Measurements from ENCODE around the gene PAFAH1B1.

DNA sequence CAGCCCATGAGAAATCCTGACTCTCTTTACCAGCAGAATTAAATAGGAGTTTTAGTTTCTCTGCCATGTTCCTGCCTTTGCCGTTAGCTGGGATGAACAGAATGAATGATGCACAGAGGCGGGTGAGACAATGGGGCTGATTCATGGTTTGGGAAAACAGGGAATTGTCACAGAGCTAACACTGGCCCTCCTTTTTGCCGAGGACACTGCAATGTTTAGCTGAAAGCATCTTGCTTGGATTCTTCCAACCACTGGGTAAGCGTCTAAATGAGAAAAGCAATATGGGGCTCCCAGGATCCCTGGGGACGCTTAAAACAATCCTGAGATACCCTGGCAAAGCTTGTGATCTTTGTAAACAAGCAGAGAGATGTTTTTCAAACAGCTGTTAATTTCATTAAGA lies 12.8 kb upstream of the PAFAH1B1 start:
- TF ChIP-seq, protein P1, sequence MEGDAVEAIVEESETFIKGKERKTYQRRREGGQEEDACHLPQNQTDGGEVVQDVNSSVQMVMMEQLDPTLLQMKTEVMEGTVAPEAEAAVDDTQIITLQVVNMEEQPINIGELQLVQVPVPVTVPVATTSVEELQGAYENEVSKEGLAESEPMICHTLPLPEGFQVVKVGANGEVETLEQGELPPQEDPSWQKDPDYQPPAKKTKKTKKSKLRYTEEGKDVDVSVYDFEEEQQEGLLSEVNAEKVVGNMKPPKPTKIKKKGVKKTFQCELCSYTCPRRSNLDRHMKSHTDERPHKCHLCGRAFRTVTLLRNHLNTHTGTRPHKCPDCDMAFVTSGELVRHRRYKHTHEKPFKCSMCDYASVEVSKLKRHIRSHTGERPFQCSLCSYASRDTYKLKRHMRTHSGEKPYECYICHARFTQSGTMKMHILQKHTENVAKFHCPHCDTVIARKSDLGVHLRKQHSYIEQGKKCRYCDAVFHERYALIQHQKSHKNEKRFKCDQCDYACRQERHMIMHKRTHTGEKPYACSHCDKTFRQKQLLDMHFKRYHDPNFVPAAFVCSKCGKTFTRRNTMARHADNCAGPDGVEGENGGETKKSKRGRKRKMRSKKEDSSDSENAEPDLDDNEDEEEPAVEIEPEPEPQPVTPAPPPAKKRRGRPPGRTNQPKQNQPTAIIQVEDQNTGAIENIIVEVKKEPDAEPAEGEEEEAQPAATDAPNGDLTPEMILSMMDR (IDR thresholded peaks at IDR 0.05): no peak
- no peak for TF ChIP-seq POLR2A (IDR thresholded peaks at IDR 0.05)
